GM12878 (cell line): ENCODE results near the gene TMPRSS6. TPM values are rescaled to one million over a fixed set of nuclear protein-coding genes. Genes with fewer than 3 reads are reported as not detected.

Experiments
- ATAC-seq: fragments of 200-7000 bp; cut with Tn5 transposase; 3 replicates; pipeline ENCODE4 v1.9.1; 2020; ENCODE audit warnings: mild to moderate bottlenecking, moderate library complexity
- BruUV-seq: library from RNA; stranded (reverse); fragments of 400-500 nt; replicated peaks from 2 replicates; lab custom pipeline; 2021; lab: Mats Ljungman, UMichigan
- CTCF ChIA-PET: fragments of 300-600 bp; sonication (Branson Sonifier 250); formaldehyde crosslinking; extraction: SDS; loops from one replicate; lab custom pipeline; 2021; ENCODE audit warnings: inconsistent platforms; lab: Yijun Ruan, JAX
- POLR2A ChIA-PET: fragments of 350-600 bp; formaldehyde crosslinking; extraction: SDS; loops from one replicate; lab custom pipeline; 2021; ENCODE audit warnings: inconsistent platforms; lab: Charles Lee
- RAD21 ChIA-PET: fragments of 300-600 bp; sonication (Branson Sonifier 250); formaldehyde crosslinking; loops from one replicate; lab custom pipeline; 2023; ENCODE audit warnings: antibody characterized with exemption; ENCODE audit not compliant: unreplicated experiment; lab: Charles Lee
- SMC1A ChIA-PET: fragments of 300-600 bp; sonication (Branson Sonifier 250); formaldehyde crosslinking; loops from one replicate; lab custom pipeline; 2023; ENCODE audit not compliant: unreplicated experiment, uncharacterized antibody; lab: Charles Lee
- DNase-seq: peaks from one replicate; pipeline ENCODE4 v3.0.0-alpha.2; 2011; ENCODE audit warnings: low read depth, low spot score
- FAIRE-seq: peaks from 3 replicates; lab custom pipeline; 2011; peaks lifted over from hg19 to GRCh38; lab: Jason Lieb, UNC
- H2AFZ ChIP-seq: 2 replicates; pipeline ENCODE4 v1.6.0; 2011; ENCODE audit warnings: low read depth, low read length, control low read depth; ENCODE audit not compliant: control insufficient read depth
- H3K27ac ChIP-seq: 2 replicates; pipeline ENCODE4 v1.5.1; 2011; ENCODE audit warnings: control low read depth; ENCODE audit not compliant: control insufficient read depth, insufficient read depth
- H3K27me3 ChIP-seq, 2 experiments: replicated peaks in 1 of 2; 2 replicates each; pipeline versions ENCODE4 v1.6.0 to v1.6.1; 2011; ENCODE audit warnings: low read length in 1 of 2; ENCODE audit not compliant: control insufficient read depth in 2 of 2, insufficient read depth in 2 of 2
- H3K36me3 ChIP-seq, 2 experiments: 2 replicates each; pipeline ENCODE4 v1.5.1; 2011; ENCODE audit warnings: low read length in 1 of 2; ENCODE audit not compliant: control insufficient read depth in 2 of 2, insufficient read depth in 2 of 2
- H3K4me1 ChIP-seq: 2 replicates; pipeline ENCODE4 v1.6.1; 2011; ENCODE audit warnings: mild to moderate bottlenecking, low read length, moderate library complexity, mixed read lengths; ENCODE audit not compliant: control insufficient read depth, insufficient read depth
- H3K4me2 ChIP-seq: 2 replicates; pipeline ENCODE4 v1.6.0; 2011; ENCODE audit warnings: control low read depth; ENCODE audit not compliant: control insufficient read depth, insufficient read depth
- H3K4me3 ChIP-seq: fragments of 200-600 bp; sonication (generic); 2 replicates; pipeline ENCODE4 v1.5.1; 2016
- H3K79me2 ChIP-seq: 2 replicates; pipeline ENCODE4 v1.6.0; 2011; ENCODE audit warnings: low read length; ENCODE audit not compliant: control insufficient read depth, insufficient read depth
- H3K9ac ChIP-seq: 2 replicates; pipeline ENCODE4 v1.8.0; 2011; ENCODE audit warnings: low read length, control low read depth, mixed read lengths; ENCODE audit not compliant: control insufficient read depth, insufficient read depth
- H3K9me3 ChIP-seq: replicated peaks from 3 replicates; pipeline ENCODE4 v1.5.1; 2011; ENCODE audit warnings: mild to moderate bottlenecking, low read length; ENCODE audit not compliant: control insufficient read depth, insufficient read depth
- H4K20me1 ChIP-seq: 2 replicates; pipeline ENCODE4 v1.6.0; 2011; ENCODE audit not compliant: control insufficient read depth, insufficient read depth
- CBX5 ChIP-seq: sonication (generic); IDR thresholded peaks from 2 replicates; pipeline ENCODE4 v1.6.1; 2016; ENCODE audit warnings: low read depth, moderate library complexity, mild to moderate bottlenecking, inconsistent platforms
- ELK1 ChIP-seq: IDR thresholded peaks from 2 replicates; pipeline ENCODE4 v1.6.1; 2012; ENCODE audit warnings: low read depth, low read length, improper control_type of control experiment
- HDAC6 ChIP-seq: fragments of 200-600 bp; sonication (generic); IDR thresholded peaks from one replicate; pipeline ENCODE4 v1.8.0; 2017; ENCODE audit warnings: antibody characterized with exemption; ENCODE audit not compliant: unreplicated experiment
- MTA2 ChIP-seq: fragments of 450-650 bp; IDR thresholded peaks from 2 replicates; pipeline ENCODE4 v1.6.1; 2016; ENCODE audit warnings: low read depth, mild to moderate bottlenecking, moderate library complexity
- MTA3 ChIP-seq: IDR thresholded peaks from 2 replicates; pipeline ENCODE4 v1.6.1; 2012; ENCODE audit warnings: low read length, inconsistent platforms, borderline replicate concordance
- NFIC ChIP-seq: IDR thresholded peaks from 2 replicates; pipeline ENCODE4 v1.6.1; 2012; ENCODE audit warnings: low read depth, mild to moderate bottlenecking, inconsistent platforms, low read length, moderate library complexity
- PML ChIP-seq: IDR thresholded peaks from 2 replicates; pipeline ENCODE4 v1.6.1; 2012; ENCODE audit warnings: low read length, inconsistent platforms
- RBBP5 ChIP-seq: fragments of 200-600 bp; sonication (generic); conservative IDR thresholded peaks from 2 replicates; pipeline ENCODE4 v1.6.1; 2016
- SUZ12 ChIP-seq: fragments of 200-600 bp; sonication (generic); IDR thresholded peaks from one replicate; pipeline ENCODE4 v1.6.1; 2018; ENCODE audit warnings: antibody characterized with exemption, mild to moderate bottlenecking; ENCODE audit not compliant: unreplicated experiment
- TCF7 ChIP-seq: IDR thresholded peaks from 2 replicates; pipeline ENCODE4 v1.6.1; 2014; ENCODE audit warnings: antibody characterized with exemption, borderline replicate concordance
- YBX1 ChIP-seq: fragments of 450-650 bp; IDR thresholded peaks from 2 replicates; pipeline ENCODE4 v1.6.1; 2016; ENCODE audit warnings: antibody characterized with exemption
- YY1 ChIP-seq: IDR thresholded peaks from 2 replicates; pipeline ENCODE4 v1.6.1; 2011; ENCODE audit warnings: low read depth, mild to moderate bottlenecking, low read length
- WGBS: methylation state at CpG from one replicate; pipeline ENCODE4 v1.1.6; 2016; ENCODE audit warnings: low lambda C conversion rate; ENCODE audit not compliant: insufficient replicate concordance, insufficient coverage; ENCODE audit errors: missing lambda C conversion rate; 5-methylcytosine and 5-hydroxymethylcytosine counted together
- in situ Hi-C: fragments of 300-500 bp; cut with MboI; formaldehyde crosslinking; loops from 9 replicates; pipeline ENCODE4 v1.14.3; 2018; ENCODE audit warnings: mixed read lengths
- intact Hi-C: fragments of 100-400 bp; cut with micrococcal nuclease; formaldehyde crosslinking; loops from one replicate; pipeline ENCODE4 v1.14.2; 2022; ENCODE audit not compliant: unreplicated experiment
- polyA plus RNA-seq, 11 experiments: library from polyadenylated mRNA; depleted of rRNA in 4 of 11; unstranded in 6 of 11; stranded (reverse) in 5 of 11; fragments of >200 nt; fragmentation: Nextera tagmentation in 4 of 11; fragmentation: Illumina TruSeq in 1 of 11; extraction: Ambion mirVana in 4 of 11; extraction: Trizol in 1 of 11; gene quantifications; 1 replicate in 1 of 11; 2 replicates in 10 of 11; pipeline versions ENCODE4 v1.2.1 to v1.2.3, GENCODE V29; 2011 to 2016; ENCODE audit warnings: inconsistent platforms in 2 of 11, missing spikeins in 2 of 11, low read depth in 1 of 11
- total RNA-seq, 4 experiments: library from RNA; depleted of rRNA in 3 of 4; stranded (reverse); fragments of >200 nt in 3 of 4; fragmentation: Illumina TruSeq in 1 of 4; extraction: Trizol in 1 of 4; gene quantifications; 2 replicates each; pipeline versions ENCODE4 v1.2.1 to v1.2.3, GENCODE V29; 2013 to 2021
- TF ChIP-seq, protein P1 (sequence below): fragments of 450-650 bp; IDR thresholded peaks from 2 replicates; pipeline ENCODE4 v1.6.1; 2017; ENCODE audit warnings: mild to moderate bottlenecking, moderate library complexity
- TF ChIP-seq, protein P2 (sequence below): fragments of 450-650 bp; IDR thresholded peaks from 2 replicates; pipeline ENCODE4 v1.6.1; 2018; ENCODE audit warnings: mild to moderate bottlenecking, low read depth, moderate library complexity; ENCODE audit not compliant: partially characterized antibody

Gene TMPRSS6
- total and polyA plus RNA-seq, 10 of the 15 experiments (the other 5 are each of a cell fraction or from before 2014, with no cell fraction given): 0.06 to 0.69 (median 0.19) TPM; not detected in 6

DNA sequence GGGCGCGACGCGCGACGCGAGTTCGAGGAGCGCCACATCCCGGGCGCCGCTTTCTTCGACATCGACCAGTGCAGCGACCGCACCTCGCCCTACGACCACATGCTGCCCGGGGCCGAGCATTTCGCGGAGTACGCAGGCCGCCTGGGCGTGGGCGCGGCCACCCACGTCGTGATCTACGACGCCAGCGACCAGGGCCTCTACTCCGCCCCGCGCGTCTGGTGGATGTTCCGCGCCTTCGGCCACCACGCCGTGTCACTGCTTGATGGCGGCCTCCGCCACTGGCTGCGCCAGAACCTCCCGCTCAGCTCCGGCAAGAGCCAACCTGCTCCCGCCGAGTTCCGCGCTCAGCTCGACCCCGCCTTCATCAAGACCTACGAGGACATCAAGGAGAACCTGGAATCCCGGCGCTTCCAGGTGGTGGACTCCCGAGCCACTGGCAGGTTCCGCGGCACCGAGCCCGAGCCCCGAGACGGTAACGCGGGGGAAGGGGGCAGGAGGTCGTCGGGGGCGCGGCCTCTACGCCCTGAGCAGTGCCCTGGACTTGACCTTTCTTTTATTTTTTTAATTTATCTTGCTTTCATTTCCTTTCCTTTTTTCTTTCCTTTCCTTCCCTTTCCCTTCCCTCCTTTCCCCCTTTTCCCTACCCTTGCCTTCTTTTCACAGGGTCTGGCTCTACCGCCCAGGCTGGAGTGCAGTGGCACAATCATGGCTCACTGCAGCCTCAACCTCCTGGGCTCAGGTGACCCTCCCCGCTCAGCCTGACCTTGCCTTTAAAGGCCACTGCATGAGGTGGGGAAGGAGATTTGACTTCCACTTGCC lies 85.0 kb downstream of the TMPRSS6 start:
- in situ Hi-C loops: no loop called here
- no TSS peak for BruUV-seq
- no peak for ATAC-seq
- H3K79me2 ChIP-seq: peaks cover 2% of the 10 kb centered on the region; the same call in 1 of the 2 replicates
- intact Hi-C loops: no loop called here
- H3K4me1 ChIP-seq: peaks cover 8% of the 10 kb centered on the region
- ChIA-PET RAD21 (no interaction called here), CTCF (interaction anchor here (0.9 to 1.4 kb wide), 2 partner anchors 8 to 19 kb away, joined by 3 to 4 read pairs; no protein-coding TSS in a partner anchor), POLR2A (no interaction called here), SMC1A (no interaction called here)
- no peaks in the 10 kb centered on the region for H3K9me3 ChIP-seq
- no peak overlapping the region for H3K27ac ChIP-seq
- H3K4me3 ChIP-seq: no peak overlapping the region
- no peaks in the 10 kb centered on the region; a peak in 1 of 4 replicates for H3K36me3 ChIP-seq
- no peak overlapping the region for H3K9ac ChIP-seq
- H2AFZ ChIP-seq: no peak overlapping the region
- WGBS: 98% methylated on average over 57 of the region's 71 CpGs
- no peak overlapping the region for H3K4me2 ChIP-seq
- no peaks in the 10 kb centered on the region for H4K20me1 ChIP-seq
- no peak for DNase-seq
- no peak for FAIRE-seq
- H3K27me3 ChIP-seq: no peaks in the 10 kb centered on the region
- TF ChIP-seq HDAC6 (no peak), SUZ12 (no peak), MTA3 (no peak), YY1 (no peak), PML (no peak), YBX1 (no peak), MTA2 (no peak), TCF7 (no peak), ELK1 (no peak), CBX5 (no peak), NFIC (no peak), RBBP5 (no peak)
- TF ChIP-seq, protein P1, sequence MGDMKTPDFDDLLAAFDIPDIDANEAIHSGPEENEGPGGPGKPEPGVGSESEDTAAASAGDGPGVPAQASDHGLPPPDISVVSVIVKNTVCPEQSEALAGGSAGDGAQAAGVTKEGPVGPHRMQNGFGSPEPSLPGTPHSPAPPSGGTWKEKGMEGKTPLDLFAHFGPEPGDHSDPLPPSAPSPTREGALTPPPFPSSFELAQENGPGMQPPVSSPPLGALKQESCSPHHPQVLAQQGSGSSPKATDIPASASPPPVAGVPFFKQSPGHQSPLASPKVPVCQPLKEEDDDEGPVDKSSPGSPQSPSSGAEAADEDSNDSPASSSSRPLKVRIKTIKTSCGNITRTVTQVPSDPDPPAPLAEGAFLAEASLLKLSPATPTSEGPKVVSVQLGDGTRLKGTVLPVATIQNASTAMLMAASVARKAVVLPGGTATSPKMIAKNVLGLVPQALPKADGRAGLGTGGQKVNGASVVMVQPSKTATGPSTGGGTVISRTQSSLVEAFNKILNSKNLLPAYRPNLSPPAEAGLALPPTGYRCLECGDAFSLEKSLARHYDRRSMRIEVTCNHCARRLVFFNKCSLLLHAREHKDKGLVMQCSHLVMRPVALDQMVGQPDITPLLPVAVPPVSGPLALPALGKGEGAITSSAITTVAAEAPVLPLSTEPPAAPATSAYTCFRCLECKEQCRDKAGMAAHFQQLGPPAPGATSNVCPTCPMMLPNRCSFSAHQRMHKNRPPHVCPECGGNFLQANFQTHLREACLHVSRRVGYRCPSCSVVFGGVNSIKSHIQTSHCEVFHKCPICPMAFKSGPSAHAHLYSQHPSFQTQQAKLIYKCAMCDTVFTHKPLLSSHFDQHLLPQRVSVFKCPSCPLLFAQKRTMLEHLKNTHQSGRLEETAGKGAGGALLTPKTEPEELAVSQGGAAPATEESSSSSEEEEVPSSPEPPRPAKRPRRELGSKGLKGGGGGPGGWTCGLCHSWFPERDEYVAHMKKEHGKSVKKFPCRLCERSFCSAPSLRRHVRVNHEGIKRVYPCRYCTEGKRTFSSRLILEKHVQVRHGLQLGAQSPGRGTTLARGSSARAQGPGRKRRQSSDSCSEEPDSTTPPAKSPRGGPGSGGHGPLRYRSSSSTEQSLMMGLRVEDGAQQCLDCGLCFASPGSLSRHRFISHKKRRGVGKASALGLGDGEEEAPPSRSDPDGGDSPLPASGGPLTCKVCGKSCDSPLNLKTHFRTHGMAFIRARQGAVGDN: no peak
- TF ChIP-seq, protein P2, sequence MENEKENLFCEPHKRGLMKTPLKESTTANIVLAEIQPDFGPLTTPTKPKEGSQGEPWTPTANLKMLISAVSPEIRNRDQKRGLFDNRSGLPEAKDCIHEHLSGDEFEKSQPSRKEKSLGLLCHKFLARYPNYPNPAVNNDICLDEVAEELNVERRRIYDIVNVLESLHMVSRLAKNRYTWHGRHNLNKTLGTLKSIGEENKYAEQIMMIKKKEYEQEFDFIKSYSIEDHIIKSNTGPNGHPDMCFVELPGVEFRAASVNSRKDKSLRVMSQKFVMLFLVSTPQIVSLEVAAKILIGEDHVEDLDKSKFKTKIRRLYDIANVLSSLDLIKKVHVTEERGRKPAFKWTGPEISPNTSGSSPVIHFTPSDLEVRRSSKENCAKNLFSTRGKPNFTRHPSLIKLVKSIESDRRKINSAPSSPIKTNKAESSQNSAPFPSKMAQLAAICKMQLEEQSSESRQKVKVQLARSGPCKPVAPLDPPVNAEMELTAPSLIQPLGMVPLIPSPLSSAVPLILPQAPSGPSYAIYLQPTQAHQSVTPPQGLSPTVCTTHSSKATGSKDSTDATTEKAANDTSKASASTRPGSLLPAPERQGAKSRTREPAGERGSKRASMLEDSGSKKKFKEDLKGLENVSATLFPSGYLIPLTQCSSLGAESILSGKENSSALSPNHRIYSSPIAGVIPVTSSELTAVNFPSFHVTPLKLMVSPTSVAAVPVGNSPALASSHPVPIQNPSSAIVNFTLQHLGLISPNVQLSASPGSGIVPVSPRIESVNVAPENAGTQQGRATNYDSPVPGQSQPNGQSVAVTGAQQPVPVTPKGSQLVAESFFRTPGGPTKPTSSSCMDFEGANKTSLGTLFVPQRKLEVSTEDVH: no peak
